GM18519 (cell line): ENCODE measurements around the gene MACF1.
"Not testable (repeated sequence)": the region's sequence is repeated elsewhere in the genome, so short reads cannot be mapped to it uniquely, and the experiment has no call there.

ENCODE experiments used
- ATAC-seq: cut with Tn5 transposase; IDR thresholded peaks from one replicate; pipeline ENCODE4 v1.9.1; 2021; ENCODE audit warnings: mild to moderate bottlenecking, moderate library complexity; ENCODE audit not compliant: unreplicated experiment, low FRiP score

MACF1 gene

DNA sequence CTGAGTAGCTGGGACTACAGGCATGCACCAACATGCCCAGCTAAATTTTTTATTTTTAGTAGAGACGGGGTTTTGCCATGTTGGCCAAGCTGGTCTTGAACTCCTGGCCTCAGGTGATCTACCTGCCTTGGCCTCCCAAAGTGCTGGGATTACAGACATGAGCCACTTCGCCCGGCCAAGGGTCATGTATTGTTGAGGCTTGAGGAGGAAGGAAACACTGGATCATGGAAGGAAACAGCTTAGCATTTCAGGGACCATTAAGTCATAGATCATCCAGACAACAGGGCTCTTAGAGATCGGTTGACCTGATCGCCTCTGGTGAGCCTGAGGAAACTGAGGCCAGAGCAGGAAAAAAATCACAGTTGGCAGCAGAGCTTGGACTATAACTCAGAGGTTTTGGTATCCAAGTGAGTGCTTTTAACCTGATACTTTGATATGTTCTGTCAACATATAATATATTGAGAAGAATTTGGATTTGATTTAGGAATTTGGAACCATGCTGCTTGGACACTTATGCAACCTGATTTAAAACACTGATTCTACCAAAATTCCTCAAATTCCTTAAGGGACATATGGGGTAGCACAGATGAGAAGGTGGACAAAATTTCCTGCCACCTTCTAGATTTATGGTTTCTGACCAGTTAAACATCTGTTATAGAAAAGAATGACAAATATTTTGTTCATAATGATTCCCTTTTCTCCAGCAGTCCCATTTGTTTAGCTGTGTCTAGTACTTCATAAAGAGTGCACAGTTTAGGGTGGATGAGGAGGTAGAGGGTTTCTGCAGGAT lies 273.8 kb downstream of the MACF1 start:
- ATAC-seq: no peak

DNA sequence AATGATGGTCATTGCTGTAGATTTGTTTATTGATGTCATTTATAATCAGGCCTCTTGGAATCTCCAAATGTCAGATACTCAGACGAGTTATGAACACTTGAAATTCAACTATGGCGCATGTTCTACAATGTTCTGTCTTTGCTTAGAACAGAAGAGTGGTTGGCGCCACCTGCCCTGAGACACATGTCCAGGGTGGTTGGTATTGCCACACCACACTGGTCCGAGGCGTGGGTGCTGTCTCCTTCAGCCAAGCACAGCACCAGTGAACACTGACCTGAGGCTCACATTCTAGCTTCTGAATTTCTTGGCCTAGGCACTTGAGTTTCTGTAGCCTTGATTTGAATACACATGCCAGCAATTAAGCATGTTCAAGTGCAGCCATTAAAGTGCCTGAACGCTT lies 276.8 kb downstream of the MACF1 start:
- ATAC-seq: no peak

DNA sequence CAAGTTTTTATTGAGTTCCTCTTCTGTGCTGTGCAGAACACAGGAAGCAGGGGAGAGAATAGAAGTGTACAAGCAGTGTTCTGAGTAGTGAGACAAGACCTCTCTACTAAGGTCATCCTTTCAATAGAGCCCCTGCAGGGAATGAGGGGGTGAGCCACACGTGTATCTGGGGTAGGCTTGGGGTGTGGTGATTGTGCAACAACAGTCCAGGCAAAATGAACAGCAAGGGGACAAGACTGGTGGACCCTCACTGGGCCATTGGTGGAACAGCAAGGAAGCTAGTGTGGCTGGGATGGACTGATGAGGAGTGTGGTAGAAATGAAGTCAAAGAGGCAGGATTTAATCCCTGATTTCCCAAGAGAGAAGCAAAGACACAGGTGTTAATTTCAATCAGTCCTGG lies 278.8 kb downstream of the MACF1 start:
- no peak for ATAC-seq

DNA sequence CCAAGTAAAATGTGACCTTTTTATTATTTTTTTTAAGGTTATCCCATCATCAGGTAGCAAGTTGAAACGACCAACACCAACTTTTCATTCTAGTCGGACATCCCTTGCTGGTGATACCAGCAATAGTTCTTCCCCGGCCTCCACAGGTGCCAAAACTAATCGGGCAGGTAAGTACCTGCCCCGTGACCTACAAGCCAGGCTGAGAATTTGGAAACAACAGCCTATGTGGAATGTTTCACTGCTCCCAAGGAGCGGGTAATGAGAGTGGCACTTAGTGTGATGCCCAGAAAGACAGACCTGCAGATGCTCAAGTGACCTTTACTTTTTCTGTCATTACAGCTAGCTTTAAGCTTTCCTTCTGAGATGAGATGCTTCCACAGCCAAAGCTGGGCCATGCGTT lies 280.1 kb downstream of the MACF1 start:
- ATAC-seq: no peak

DNA sequence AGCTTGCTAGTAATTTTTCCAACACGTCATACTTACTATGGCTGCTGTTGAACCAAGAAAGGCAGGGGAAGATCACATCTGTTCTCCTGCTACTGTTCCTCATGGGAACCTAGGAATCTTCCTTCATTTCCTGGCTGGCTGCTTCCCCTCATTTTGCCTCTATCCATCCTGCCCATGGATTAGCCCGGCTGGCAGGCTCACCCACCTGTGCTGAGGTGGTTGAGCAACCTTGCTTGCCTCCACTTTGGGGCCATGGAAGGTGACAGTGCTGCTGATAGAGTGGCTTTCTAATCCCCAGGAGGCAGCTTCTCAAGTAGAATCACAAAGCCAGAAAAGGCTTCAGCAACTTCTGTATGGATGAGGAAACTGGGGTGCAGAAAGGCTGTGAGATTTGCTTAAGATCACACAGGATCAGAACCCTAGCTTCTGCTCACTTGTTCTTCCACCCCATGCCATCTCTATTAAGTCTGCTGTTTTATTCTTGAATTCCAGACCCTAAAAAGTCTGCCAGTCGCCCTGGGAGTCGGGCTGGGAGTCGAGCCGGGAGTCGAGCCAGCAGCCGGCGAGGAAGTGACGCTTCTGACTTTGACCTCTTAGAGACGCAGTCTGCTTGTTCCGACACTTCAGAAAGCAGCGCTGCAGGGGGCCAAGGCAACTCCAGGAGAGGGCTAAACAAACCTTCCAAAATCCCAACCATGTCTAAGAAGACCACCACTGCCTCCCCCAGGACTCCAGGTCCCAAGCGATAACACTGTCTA lies 280.7 kb downstream of the MACF1 start:
- no peak for ATAC-seq

DNA sequence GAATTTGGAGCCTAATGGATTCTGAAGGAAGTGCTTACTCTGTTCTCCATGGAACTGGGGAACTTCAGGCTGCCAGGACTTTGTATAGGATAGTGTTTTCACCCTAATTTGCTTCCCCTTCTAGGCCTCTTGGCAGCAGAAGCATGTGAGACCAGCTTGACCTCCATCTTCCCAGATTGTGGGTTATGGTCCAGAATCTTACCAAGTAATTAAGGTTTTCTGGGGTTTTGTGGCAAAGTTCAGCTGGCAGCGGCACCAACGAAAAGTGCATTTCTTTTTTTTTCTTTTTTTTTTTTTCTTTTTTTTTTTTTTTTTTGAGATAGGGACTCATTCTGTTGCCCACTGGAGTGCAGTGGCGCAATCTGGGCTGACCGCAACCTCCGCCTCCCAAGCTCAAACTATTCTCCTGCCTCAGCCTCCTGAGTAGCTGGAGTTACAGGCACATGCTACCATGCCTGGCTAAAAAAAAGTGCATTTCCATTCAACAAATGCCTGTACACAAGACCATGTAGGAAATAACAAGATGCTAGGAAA lies 283.6 kb downstream of the MACF1 start:
- ATAC-seq: no peak

DNA sequence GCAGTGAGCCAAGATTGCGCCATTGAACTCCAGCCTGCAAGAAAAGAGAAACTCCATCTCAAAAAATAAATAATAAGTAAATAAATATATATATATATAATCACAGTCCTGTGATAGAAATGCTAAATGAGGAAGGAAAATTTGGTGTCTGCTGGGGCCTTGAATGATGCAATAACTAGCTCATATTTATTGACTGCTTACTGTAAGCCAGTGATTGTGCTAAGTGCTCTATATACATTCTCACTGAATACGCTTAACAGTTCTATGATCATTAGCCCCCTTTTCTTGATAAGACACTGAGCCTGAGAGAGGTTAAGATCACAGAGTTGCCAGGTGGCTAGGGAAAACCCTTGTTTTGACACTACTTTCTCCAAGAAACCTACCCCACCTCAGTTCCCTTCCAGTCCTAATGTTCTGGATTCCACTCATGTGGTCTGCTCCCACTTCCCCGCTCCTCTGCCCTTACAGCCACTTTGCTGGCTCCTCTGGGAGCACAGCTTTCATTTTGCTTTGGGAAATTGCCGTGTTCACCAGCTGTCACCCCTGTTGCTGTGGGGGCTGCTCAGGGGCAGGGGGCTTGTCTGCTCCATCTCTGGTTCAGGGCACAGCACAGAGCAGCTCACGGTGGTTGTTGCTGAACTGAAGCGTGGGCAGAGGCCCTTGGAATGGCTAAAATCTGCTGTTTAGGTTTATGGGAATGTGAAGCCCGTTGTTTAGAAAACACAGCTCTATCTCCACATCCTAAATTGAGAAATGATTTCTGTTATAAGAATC lies 284.5 kb downstream of the MACF1 start:
- no peak for ATAC-seq

DNA sequence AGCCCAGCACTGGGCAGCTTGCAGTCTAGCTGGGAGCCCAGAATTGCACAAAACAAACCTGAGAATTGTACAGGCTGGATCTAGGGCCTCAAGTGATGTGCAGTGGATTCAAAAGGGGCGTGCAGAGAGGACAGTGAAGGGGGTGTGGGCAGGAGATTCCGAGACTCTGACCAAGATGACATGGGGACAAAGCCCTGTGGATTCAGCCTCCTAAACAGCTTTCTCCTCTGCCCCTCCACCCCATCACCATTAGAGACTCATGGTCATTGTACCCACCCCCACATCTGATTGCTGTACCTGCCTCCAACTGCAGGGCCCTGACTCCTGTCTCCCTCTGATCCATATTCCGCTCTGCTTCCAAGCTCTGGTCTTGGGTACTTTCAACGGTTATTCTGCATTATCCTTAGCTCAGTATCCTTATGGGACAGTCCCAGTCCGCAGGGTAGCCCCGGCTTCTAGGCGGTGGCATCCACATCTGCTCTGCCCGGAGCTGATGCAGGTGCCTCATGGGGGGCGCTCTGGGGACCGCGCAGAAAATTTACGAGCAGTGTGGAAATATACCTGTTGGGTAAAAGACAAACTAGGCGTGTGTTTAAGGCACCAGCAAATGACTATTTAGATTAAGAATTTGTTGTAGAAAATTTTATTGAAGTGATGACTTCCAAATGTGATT lies 285.2 kb downstream of the MACF1 start:
- ATAC-seq: no peak

DNA sequence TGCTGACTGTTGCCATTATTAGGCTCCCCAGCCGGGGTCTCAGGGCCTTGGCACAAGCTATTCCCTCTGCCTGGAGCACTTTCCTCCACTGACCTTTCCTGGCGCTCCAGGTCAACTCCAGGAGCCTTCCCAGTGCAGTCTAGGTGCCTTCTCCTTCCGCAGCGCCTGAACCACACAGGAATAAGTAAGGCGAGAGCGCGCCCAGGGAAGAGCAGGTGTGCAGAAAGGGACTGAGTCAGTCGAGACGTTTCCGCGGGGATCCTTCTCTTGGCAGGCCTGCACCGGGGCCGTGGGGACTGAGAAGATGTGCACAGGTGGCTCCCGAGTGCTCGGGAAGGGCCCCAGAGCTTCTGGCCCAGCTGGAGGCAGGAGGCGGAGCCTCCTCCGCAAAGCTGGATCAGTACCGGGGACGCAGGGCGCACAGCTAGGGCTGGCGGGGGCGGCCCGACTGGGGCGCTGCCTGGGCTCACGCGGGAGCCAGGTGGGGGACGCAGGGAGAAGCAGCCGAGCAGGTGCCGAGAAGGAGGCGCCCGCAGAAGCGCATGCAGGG lies 286.2 kb downstream of the MACF1 start:
- peak; percentile 7 for ATAC-seq

DNA sequence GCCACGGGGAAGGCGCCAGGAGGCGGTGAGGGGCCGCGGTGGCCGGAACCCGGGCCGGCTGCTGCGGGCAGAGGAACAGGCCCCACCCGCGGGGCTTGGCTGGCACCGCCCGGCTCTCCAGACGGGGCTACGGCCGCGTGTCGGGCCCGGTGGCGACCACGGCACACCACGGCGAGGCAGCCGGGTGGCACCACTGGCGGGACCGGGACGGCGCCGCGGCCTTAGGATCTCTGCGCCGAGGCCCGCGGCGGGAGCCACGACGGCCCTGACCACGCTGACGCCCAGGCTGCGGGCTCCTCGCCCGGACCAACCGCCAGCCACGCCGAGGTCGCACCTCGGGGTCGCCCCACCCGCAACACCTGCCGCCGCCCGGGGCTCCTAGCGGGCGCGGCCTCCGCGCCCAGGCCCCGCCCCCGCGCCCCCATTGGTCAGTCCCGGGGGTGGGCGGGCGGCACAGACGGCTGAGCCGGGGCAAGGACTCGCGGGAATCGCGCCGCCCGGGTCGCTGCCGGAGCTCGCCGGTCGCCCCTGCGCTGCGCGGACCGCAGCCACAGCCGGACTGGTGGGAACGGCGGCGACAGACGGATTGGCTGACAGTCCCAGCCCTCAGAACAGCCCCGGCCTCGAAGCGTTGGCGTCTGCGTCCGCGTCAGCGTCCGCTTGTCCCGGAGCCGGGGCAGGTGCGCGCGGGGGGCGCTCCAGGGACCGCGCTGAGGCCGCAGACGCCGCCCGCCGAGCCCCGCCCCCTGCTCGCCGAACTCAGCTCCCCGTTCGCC lies 286.8 kb downstream of the MACF1 start, which contains the start of gene BMP8A:
Gene BMP8A (plus strand): TSS at position 491 of the 776 bp plus-strand sequence. CDS start 356 bp downstream, outside the sequence.
- peak; percentile 44 for ATAC-seq

DNA sequence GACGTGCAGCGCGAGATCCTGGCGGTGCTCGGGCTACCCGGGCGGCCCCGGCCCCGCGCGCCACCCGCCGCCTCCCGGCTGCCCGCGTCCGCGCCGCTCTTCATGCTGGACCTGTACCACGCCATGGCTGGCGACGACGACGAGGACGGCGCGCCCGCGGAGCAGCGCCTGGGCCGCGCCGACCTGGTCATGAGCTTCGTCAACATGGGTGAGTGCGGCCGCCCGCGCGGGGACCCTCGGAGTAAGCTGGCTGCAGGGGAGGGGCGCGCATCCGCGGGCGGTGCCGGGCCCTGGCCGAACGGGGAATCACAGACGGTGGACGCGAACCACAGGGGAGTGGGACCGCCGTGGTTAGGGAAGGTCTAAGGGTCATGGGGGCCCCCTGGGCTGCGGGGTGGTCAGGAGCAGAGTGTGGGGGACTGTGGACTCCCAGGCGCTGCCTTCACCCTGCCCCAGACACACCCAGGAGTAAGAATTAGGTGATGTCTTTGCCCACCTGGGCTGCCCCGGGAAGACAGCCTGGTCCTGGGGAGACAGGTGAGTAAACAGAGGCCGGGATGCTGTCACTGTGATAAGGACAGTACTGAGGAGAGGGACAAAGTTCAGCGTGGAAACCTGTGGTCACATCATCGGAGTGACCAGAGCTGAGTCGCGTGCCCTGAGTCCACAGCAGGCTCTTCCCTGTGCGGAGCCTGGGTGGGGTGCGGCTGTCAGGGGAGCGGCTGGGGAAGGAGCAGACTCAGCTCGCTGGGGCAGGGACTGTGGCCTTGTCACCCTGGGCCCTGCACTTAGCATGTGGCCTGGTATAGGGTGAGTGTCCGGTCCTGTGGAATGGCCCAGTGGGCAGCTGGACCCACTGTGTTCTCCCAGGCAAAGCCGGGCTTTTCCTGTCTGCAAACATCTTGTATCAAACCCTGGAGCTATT lies 287.9 kb downstream of the MACF1 start:
- ATAC-seq: not testable (repeated sequence)

DNA sequence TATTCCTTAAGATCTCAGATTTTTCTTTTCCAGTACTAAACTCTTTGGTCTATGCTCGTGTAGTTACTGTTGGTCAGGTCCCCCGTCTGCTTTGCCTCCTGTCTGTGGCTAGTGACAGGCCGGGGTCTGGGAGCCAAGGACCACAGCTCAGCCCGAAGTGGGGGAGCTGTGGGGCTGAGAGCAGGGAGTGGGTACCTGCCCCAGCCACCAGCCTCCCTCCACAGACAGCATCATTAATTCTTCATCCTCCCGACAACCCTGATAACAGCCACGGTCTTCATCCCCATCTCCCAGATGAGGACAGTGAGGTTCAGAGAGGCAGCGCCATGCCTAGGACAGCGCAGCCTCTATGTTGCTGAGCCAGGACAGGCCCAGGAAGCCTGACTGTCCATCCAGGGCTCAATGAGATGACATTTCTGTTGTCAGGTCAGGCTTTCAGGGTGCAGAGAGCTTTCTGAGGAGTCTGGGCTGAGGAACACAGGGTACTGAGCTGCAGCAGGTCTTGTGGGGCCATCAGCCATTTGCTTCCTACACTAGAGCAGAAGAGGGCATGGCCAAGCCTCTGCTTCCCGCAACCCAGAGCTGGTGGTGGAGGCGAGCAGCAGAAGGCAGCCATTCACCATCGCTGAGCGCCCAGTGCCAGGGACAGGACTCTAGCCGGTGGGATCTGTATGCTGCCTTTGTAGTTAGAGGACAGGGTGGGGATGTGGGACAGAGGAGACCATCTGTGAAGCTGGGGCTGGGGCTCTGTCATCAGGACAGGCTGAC lies 288.7 kb downstream of the MACF1 start:
- ATAC-seq: not testable (repeated sequence)

DNA sequence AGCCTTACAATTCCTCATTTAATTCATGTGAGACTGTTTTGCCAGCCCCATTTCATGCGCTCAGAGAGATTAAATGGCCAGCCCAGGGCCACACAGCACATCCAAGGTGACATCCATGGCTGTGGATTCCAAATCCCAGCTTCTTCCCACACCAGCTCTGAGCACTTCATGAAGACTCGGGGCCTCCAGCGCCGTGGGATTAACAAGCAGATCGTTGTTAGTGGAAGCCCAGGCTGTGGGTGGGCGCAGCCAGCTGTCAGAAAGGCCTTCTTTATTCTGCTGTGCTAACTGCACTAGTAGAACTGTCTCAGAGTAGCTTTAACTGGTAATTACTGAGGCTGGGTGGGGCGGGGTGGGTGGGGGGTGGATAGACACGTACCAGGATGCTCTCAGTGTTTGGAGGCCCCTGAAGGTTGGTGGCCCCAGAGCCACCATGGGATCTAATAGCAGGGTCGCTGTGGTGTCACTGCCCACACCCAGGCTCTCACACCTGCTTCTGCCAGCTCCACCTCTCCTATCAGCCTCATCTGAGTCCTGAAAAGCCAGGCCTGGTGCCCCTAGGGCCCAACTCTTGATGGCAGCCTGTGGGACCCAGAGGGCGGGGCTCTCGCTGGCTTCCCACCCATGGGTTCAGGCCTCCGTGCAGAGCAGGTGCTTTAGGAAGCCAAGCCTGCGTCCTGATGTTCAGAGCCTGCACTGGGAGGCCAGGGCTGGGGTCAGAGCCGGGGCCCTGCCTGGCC lies 290.3 kb downstream of the MACF1 start:
- ATAC-seq: no peak

DNA sequence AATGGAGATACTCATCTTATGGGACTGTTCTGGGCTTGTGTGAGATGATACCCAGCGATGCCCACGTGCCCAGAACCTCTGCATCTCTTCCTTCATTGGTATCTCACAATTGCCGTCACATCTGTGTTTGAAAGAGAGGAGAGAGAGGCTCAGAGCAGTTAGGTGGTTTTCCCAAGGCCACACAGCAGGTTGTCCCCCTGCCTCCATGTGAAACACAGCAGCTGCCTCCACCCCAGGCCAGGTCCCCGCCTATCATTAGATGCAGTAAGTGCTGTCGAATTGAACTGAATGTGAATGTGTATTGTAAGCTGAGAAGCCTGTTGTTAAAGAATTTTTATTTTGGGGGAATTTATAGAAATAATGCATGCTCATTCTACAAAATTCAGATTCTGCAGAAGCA lies 292.0 kb downstream of the MACF1 start:
- ATAC-seq: not testable (repeated sequence)

DNA sequence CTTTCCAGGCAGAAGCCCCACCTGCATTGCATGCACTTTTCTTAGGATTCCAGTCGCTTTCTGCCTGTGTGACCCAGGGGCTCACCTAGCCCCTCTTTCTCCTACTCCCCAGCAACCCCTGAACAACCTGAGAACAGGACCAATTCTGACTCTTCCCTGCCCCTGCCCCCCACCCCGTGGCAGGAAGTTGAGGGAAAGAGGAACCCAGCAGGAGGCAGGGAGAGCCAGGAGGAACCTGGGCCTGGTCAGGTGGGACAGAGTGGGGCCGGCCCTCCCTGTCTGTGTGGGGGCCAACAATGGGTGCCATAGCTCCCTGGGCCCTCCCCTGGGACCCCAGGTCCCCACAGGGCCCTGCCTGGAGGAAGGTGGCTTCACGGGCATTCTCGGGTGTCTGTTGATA lies 293.1 kb downstream of the MACF1 start:
- no peak for ATAC-seq

DNA sequence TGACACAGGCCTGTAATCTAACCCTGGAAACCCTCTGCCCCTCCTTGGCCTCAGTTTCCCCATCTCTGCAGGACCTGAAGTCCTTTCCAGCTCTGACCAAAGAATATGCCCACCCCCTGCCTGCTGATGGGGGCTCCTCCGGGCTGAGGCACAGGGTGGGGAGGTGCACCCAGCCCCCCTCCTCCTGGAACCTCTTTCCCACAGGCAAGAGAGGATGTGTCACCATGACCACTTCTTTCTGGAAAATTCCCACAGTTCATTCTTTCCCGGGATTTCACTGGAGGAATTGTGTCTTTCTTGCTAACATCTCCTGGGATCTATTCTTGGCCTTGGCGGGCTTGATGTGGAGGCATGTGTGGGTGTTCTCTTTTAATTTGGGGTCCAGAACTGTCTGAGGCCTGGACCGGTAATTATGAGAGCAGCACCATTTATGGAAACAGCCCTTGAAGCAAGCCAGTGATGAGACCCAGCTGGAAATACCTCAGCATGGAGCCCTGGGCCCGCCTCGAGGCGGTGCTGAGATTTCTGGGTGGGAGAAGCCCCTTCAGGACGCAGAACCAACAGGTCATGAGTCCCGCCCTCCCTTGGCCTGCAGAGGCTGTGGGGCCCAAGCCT lies 293.7 kb downstream of the MACF1 start:
- not testable (repeated sequence) for ATAC-seq
